Measurements from ENCODE around the gene ZNF84.

Gene ZNF84

DNA sequence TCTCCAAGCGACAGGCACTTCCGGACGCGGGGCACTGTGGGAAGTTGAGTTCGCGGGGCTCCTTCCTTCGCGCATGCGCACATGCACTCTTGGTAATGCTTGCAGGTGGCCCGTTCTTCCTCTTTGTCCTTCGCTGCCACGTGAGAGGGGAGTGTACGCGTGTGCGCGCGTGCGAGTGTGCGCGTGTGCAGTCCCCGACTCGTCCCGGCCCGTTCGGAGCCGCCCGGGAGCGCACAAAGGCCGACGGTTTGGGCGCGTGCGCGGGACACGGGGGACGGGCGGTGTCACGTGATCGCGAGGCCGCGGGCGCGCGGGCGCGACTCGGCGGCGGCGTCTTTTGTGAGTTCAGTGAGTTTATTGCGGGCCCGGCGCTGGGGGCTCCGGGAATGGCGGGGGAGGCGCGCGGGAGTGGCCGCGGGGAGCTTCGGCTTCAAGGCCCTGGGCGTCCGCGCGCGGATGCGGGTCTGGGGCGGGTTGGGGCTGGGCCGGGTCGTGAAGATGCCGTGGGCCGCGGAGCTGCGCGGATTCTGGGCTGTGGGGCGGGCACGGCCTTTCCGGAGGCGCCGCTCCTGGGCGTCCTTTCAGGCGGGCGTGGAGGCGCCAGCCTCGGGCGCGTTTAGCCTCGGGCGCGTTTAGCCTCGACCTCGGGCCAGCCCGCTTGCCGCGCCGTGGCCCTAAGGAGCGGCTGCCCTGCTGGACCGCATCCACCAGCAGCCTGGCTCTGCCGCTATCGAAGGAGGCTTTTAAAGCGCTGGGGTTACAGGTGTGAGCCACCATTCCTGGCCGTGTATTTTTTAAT, at the start of gene ZNF84:
Gene ZNF84 (plus strand): TSS at position 303 of the 799 bp plus-strand sequence. CDS start 3,959 bp downstream, outside the sequence.
- DNase-seq = peak; percentile 95

DNA sequence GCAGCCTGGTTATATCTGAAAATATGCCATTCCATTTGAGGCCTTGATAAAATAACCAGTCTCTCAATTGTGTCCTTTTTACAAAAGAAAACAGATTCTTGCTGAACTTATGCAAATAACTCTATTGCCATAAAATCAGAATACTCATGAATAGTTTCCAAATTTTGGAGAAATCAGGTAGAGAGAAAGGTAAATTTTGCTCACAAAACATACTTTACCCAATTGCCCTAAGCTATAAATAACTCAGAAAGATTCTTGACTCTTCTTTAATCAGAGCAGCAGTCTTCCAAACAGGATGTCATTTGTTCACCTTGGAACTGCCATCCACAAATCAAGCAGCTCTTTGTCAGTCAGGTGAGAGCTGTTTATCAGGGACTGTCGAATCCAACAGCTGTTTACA, 38.6 kb upstream of the ZNF84 start:
- DNase-seq = no peak

DNA sequence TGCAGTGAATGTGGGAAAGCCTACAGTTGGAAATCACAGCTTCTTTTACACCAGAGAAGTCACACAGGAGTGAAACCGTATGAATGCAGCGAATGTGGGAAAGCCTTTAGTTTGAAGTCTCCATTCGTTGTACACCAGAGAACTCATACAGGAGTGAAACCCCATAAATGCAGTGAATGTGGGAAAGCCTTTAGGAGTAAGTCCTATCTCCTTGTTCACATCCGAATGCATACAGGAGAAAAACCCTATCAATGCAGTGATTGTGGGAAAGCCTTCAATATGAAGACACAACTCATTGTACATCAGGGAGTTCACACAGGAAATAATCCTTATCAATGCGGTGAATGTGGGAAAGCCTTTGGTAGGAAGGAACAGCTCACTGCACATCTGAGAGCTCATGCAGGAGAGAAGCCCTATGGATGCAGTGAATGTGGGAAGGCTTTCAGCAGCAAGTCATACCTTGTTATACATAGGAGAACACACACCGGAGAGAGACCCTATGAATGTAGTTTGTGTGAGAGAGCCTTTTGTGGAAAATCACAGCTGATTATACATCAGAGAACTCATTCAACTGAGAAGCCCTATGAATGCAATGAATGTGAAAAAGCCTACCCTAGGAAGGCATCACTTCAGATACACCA, 26.5 kb upstream of the ZNF84 start:
- DNase-seq = no peak

DNA sequence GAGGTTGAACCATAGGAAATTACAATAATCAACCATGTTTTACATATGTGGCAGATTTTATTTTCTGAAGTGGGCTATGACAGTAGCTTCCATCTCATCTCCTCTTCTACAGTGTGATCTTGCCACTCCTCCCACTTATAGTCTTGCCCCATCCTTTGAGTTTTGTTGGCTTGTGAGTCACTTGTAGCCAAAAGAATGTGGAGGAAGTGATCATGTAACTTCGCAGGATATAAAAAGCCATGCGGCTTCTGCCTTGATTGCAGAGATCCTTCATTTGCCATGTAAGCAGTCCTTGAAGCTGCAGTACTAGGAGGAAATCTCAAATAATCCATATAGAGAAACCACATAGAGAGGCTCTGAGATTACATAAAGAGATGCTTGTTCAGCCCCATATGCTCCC, 13.7 kb upstream of the ZNF84 start:
- no peak for DNase-seq

DNA sequence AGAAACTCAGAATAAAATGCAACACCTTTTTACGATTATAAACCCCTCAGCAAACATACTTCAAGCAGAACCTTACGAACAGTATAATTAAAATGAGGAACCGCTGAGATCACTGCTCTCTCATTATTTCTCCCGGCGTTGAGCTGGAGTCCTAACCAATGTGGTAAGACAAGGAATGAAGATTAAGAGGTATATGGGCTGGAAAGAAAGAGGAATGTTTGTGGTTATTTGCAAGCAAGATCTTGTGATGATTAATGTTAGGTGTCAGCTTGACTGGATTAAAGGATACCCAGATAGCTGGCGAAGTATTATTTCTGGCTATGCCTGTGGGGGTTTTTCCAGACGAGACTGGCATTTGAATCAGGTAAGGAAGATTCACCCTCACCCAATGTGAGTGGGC, 10.3 kb upstream of the ZNF84 start:
- DNase-seq = no peak

DNA sequence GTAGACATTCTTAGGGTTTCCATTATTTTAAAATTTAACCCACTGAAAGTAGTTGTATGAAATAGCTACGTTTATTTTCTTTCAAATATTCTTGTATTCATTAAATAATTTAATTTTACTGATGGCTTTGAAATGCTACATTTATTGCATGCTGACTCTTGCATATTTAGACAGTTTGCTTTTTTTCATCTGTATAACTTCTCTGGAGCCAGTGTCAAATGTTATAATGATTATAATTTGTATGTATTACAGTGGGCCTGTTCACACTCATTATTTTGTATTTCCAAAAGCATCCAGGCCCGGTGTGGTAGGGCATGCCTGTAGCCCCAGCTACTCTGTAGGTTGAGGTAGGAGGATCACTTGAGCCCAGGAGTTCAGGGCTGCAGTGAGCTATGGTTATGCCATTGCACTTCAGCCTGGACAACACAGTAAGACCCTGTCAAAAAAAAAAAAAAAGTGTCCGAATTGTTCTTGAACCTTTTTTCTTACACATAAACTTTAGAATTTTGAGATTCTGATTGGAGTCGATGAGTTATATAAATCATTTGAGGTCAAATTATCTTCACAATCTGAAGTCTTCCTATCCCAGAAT, 905 bp downstream of the ZNF84 start:
- no peak for DNase-seq

DNA sequence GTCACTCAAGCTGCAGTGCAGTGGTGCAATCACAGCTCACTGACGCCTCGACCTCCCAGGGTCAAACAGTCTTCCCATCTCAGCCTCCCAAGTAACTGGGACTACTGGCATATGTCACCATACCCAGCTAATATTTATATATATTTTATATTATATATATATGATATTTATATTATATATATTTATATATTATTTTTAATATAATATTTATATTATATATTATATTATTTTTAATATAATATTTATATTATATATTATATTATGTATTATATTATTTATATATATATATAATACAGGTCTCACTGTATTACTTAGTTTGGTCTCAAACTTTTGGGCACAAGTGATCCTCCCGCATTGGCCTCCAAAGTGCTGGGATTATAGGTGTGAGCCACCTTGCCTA, 9.4 kb downstream of the ZNF84 start:
- DNase-seq = no peak

DNA sequence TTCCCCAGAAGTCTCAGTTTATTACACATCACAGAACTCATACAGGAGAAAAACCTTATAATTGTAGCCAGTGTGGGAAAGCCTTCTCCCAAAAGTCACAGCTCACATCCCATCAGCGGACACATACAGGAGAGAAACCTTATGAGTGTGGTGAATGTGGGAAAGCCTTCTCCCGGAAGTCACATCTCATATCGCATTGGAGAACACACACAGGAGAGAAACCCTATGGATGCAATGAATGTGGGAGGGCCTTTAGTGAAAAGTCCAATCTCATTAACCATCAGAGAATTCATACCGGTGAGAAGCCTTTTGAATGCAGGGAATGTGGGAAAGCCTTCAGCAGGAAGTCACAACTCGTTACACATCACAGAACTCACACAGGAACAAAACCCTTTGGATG, 20.1 kb downstream of the ZNF84 start:
- no peak for DNase-seq

DNA sequence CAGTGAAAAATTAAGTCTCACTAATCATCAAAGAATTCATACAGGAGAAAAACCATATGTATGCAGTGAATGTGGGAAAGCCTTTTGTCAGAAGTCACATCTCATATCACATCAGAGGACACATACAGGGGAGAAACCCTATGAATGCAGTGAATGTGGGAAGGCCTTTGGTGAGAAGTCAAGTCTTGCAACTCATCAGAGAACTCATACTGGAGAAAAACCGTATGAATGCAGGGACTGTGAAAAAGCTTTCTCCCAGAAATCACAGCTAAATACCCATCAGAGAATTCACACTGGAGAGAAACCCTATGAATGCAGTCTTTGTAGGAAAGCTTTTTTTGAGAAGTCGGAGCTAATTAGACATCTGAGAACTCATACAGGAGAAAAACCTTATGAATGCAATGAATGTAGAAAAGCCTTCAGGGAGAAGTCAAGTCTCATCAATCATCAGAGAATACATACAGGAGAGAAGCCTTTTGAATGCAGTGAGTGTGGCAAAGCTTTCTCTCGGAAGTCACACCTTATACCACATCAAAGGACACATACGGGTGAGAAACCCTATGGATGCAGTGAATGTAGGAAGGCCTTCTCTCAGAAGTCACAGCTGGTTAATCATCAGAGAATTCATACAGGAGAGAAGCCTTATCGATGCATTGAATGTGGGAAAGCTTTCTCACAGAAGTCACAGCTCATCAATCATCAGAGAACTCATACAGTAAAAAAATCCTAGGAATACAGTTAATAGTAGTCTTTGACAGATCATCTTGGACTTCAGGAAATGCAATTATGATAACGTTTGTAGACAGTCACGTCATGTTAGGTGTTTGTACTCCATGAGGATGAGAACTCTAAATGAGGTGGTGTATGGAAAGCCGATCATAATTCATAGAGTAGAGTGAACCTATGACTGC, 21.1 kb downstream of the ZNF84 start:
- no peak for DNase-seq

DNA sequence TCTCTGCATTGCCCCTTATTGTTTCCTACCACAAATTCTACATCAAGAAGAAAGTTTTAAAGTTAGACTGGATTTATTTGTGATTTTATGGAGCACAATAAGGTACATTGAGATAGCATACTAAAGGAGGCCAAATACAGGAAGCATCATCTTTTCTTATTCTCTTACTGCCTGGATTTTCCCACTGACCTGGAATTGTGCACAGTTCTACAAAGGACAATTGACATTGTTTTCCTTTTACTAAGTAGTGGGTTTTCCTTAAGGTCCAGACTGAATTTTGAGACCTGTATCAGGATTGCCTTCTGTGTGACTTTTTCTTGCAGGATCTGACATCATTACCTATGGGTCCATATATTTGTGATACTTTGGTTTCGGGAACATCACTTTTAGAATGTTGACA, 24.6 kb downstream of the ZNF84 start:
- no peak for DNase-seq

DNA sequence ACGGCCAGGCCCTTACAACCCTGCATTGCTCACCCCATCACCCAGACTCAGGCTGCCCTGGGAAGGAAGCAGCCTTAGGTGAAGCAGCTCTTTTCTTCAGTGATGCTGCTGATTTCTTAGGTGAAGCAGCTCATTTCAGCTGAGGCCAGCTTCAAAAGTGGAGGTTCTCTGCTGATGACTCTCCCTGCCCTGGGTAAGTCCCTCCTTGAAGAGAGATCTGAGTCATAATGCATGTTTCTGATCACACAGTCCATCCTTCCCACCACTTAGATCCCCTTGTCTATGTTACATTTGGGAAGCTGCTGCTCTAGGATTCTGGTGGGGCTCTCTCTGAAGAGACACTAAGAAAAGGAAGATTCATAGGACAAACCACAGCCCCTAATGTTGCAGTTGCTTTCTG, 26.2 kb downstream of the ZNF84 start:
- no peak for DNase-seq

DNA sequence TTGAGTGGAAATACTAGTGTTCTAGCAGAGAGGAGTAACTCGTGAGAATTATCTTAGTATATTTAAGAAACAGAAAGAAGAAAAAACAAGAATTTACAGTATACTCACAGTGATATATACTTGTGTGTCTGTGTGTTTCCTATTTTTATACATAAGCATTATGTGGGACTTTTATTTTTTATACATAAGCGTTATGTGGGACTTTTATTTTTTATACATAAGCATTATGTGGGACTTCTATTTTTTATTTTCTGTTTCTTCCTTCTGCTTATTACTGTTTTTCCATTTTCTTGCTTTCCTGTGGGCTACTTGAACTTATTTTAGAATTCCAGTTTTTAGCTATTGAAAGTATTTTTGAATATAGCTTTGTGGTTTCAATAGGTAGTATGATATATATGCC, 36.5 kb downstream of the ZNF84 start:
- DNase-seq = no peak

DNA sequence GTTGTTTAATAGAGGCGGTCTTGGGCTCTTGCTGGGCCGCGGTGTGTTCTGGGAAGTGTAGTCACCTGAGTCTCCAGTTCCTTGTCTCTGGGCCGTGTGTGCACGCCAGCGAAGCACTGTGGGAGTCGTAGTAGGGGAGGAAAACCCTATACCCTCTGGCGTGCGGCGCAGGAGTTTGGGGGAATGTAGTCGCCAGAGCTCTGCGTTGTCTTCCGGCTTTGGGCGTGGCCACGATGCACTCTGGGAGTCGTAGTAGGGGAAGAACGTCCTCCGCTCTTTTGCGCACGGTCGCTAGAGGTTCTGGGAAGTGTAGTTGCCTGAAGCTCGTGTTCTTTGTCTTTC, 42.7 kb downstream of the ZNF84 start:
- peak; percentile 100 for DNase-seq

DNA sequence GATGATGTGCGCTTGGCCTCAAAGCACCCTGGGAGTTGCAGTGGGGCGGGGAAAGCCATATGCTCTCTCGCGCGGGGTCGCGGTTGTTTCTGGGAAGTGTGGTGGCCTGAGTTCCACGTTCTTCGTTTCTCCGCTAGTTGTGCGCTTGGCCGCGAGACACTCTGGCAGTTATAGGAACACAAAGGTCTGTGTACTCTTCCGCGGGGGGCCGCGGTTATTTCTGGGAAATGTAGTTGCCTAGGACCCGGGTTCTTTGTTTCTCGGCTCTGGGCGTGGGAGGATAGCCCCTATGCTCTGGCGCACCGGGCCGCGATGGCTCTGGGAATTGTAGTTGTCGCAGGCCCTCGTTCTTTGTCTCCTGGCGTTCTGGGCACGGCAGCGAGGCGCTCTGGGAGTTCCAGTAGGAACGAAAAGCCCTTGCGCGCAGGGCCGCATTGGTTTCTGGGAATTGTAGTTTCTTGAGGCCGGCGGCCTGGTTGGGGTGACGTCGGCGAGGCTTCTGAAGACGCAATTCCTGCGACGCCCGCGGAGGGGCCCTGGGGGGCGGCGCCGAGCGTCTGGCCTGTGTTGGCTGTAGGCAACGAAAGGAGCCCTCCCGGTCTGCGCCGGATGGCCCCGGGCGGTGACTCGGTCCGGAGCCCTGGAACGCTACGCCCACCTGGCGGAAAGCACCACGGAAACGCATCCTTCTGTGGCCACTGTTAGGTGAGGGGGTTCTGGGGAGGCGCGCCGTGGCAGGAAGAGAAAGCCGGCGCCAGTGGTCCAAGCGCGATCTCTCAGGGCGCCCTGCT, 43.3 kb downstream of the ZNF84 start, which contains the start of gene ZNF140:
Gene ZNF140 (plus strand): TSS at position 556 of the 791 bp plus-strand sequence. CDS start 398 bp downstream, outside the sequence.
- peak; percentile 80 for DNase-seq

DNA sequence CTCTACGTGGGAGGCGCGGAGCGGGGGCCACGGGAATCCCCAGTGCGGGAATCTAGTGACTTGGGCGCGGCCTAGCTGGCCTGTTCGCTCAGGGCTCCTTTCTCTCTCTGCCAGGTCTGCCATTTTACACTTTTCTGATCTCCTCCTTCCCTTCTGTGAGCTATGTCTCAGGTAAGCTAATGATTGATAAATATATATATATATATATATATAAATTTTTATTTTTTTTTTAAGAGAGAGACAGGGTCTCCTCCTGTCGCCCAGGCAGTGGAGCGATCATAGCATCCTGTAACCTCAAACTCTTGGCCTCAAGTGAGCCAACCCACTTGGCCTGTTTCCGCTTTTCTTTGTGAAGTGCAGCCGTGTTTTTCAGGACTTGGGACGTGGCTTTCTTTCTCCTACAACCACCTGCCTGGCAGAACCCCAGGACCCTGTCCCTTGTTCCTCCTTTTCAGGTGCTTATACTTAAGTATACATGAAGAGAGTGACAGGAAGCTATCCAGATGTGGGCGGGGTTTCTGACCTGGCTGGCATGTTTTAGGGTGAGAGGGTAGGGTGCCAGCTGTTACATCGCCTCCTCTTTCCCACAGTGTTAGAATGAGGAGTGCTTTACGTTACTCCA, 44.0 kb downstream of the ZNF84 start:
- DNase-seq = no peak

DNA sequence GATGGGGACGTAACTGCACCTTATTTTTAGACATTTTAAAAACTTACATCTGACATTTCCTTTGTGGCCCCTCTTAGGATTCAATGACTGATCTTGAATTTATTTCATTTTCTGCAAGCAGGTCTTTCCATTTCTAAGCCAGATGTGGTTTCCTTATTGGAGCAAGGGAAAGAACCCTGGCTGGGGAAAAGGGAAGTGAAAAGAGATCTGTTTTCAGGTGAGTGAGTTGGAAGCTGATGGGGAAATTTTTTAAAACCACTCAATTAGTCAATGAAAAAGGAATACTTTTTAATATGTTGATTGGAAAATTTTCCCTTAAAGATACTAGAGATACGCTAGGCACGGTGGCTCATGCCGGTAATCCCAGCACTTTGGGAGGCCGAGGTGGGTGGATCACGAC, 46.0 kb downstream of the ZNF84 start:
- no peak for DNase-seq

DNA sequence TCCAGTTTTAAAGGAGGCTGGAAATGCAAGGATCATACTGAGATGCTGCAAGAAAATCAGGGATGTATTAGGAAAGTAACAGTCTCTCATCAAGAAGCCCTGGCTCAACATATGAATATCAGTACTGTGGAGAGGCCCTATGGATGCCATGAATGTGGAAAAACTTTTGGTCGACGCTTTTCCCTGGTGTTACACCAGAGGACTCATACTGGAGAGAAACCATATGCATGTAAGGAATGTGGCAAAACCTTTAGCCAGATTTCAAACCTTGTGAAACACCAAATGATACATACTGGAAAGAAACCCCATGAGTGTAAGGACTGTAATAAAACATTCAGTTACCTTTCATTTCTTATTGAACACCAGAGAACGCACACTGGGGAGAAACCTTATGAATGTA, 68.3 kb downstream of the ZNF84 start:
- DNase-seq = no peak

DNA sequence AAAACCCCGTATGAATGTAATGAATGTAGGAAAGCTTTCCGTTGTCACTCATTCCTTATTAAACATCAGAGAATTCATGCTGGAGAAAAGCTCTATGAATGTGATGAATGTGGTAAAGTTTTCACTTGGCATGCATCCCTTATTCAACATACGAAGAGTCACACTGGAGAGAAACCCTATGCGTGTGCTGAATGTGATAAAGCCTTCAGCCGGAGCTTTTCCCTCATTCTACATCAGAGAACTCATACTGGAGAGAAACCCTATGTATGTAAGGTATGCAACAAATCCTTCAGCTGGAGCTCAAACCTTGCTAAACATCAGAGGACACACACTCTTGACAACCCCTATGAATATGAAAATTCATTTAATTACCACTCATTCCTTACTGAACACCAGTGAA, 68.9 kb downstream of the ZNF84 start:
- no peak for DNase-seq

DNA sequence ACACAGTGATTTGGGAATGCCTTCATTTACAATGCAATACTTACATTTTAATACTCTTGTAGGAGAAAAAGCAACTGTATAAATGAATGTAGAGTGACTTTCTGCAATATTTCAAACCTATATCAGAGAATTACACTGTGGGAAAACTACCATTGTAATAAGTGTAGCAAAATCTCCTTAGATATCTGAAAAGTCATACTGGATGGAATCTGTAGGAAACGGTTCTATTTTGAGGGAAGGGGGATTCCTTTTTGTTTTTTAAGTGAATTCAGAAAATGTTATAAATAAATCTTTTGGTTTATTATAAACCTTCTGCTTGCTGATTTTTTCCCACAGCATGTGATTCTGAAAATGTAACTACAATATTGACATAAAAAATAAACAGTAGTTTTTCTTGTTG, 69.8 kb downstream of the ZNF84 start:
- DNase-seq = no peak

DNA sequence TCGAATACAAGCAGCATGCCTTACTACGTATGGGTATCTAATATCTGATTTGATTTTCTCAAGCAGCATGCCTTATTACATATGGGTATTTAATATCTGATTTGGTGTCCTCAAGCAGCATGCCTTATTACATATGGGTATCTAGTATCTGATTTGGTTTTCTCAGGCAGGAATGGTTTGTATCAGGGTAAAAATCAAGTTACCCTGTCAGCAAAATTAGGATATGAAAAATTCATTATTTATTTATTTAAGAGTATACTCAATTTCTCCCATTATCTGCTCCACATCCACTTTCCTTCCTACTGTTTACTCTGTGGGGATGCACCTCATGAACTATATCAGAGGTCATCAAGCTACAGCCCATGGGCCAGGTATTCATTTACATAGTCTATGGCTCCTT, 70.8 kb downstream of the ZNF84 start:
- no peak for DNase-seq

Data from SIG-M5 (cell line).